K562 (cell line): ENCODE data around the gene SETMAR. TPM values are rescaled to one million over a fixed set of nuclear protein-coding genes. Genes with fewer than 3 reads are reported as not detected.

ENCODE experiments used
- ADNP ChIP-seq: fragments of 200-800 bp; sonication (Bioruptor generic); IDR thresholded peaks from 2 replicates; pipeline ENCODE4 v1.6.1; 2016; ENCODE audit warnings: missing genetic modification characterization, missing compliant biosample characterization
- CCAR2 ChIP-seq: fragments of 200-400 bp; formaldehyde crosslinking; IDR thresholded peaks from 2 replicates; pipeline ENCODE4 v1.6.1; 2017; ENCODE audit warnings: mild to moderate bottlenecking, low read depth, low read length
- DMBX1 ChIP-seq: fragments of 250-450 bp; sonication (Bioruptor Pico); IDR thresholded peaks from 2 replicates; pipeline ENCODE4 v1.8.0; 2022; ENCODE audit warnings: inconsistent platforms, mild to moderate bottlenecking, moderate library complexity, borderline replicate concordance
- ELF1 ChIP-seq: fragments of 200-800 bp; sonication (Bioruptor generic); IDR thresholded peaks from 2 replicates; pipeline ENCODE4 v1.6.1; 2016; ENCODE audit warnings: missing genetic modification characterization, missing compliant biosample characterization
- MECOM ChIP-seq: fragments of 250-450 bp; sonication (Bioruptor Pico); IDR thresholded peaks from 2 replicates; pipeline ENCODE4 v1.8.0; 2022; ENCODE audit warnings: inconsistent platforms
- SMC3 ChIP-seq: conservative IDR thresholded peaks from 2 replicates; pipeline ENCODE4 v1.6.1; 2011; ENCODE audit warnings: low read depth, low read length, improper control_type of control experiment; ENCODE audit not compliant: insufficient read depth
- TBL1XR1 ChIP-seq, 2 experiments: IDR thresholded peaks; 2 replicates each; pipeline ENCODE4 v1.6.1; 2012; ENCODE audit warnings: improper control_type of control experiment in 2 of 2, low read length in 2 of 2, mild to moderate bottlenecking in 1 of 2
- ZBTB1 ChIP-seq: sonication (generic); formaldehyde crosslinking; IDR thresholded peaks from 2 replicates; pipeline ENCODE4 v1.8.1; 2023; ENCODE audit warnings: missing genetic modification reagents, low read depth, mild to moderate bottlenecking, borderline replicate concordance
- ZKSCAN3 ChIP-seq: fragments of 250-450 bp; sonication (Bioruptor Pico); IDR thresholded peaks from 2 replicates; pipeline ENCODE4 v1.4.0; 2020
- ZNF41 ChIP-seq: fragments of 250-450 bp; sonication (Bioruptor Pico); conservative IDR thresholded peaks from 2 replicates; pipeline ENCODE4 v1.4.0; 2020; ENCODE audit warnings: mild to moderate bottlenecking
- ZNF431 ChIP-seq: sonication (generic); formaldehyde crosslinking; IDR thresholded peaks from 2 replicates; pipeline ENCODE4 v1.8.0; 2022; ENCODE audit warnings: mild to moderate bottlenecking, missing genetic modification reagents
- ZNF57 ChIP-seq: fragments of 450-650 bp; formaldehyde crosslinking; IDR thresholded peaks from 2 replicates; pipeline ENCODE4 v1.4.0; 2020; ENCODE audit warnings: mild to moderate bottlenecking, moderate library complexity
- ZNF583 ChIP-seq: fragments of 250-450 bp; sonication (Bioruptor Pico); IDR thresholded peaks from 2 replicates; pipeline ENCODE4 v1.4.0; 2020
- ZNF780A ChIP-seq: fragments of 250-450 bp; sonication (Bioruptor Pico); IDR thresholded peaks from 2 replicates; pipeline ENCODE4 v1.5.0; 2021; ENCODE audit warnings: mild to moderate bottlenecking
- polyA plus RNA-seq, 8 experiments: library from polyadenylated mRNA; depleted of rRNA in 4 of 8; stranded (reverse) in 5 of 8; unstranded in 3 of 8; fragments of >200 nt; fragmentation: Nextera tagmentation in 2 of 8; fragmentation: Illumina TruSeq in 1 of 8; extraction: Ambion mirVana in 2 of 8; extraction: Trizol in 1 of 8; gene quantifications; 2 replicates each; pipeline versions ENCODE4 v1.2.1 to v1.2.3, GENCODE V29; 2011 to 2014; ENCODE audit warnings: inconsistent platforms in 1 of 8, missing spikeins in 1 of 8
- total RNA-seq, 7 experiments: library from RNA; depleted of rRNA in 6 of 7; stranded (reverse); fragments of >200 nt in 6 of 7; fragmentation: Illumina TruSeq in 2 of 7; extraction: Trizol in 2 of 7; gene quantifications; 2 replicates each; pipeline versions ENCODE4 v1.2.1 to v1.2.3, GENCODE V29; 2011 to 2021; ENCODE audit warnings: low replicate concordance in 1 of 7
- TF ChIP-seq, protein P1 (sequence below), 2 experiments: fragments of 450-650 bp; conservative IDR thresholded peaks; 2 replicates each; pipeline ENCODE4 v1.6.1; 2017; ENCODE audit warnings: mild to moderate bottlenecking in 2 of 2, moderate library complexity in 2 of 2
- TF ChIP-seq, protein P2 (sequence below): fragments of 450-650 bp; IDR thresholded peaks from 2 replicates; pipeline ENCODE4 v1.6.1; 2017; ENCODE audit warnings: antibody characterized with exemption
- TF ChIP-seq, protein P3 (sequence below): fragments of 450-650 bp; IDR thresholded peaks from 2 replicates; pipeline ENCODE4 v1.6.1; 2016; ENCODE audit warnings: mild to moderate bottlenecking
- TF ChIP-seq, protein P4 (sequence below), 2 experiments: fragments of 450-650 bp in 1 of 2; IDR thresholded peaks; 2 replicates each; pipeline ENCODE4 v1.6.1; 2011 to 2017; ENCODE audit warnings: low read depth in 2 of 2, antibody characterized with exemption in 1 of 2, borderline replicate concordance in 1 of 2, low read length in 1 of 2, mild to moderate bottlenecking in 1 of 2, mixed read lengths in 1 of 2; ENCODE audit not compliant: control insufficient read depth in 1 of 2

Gene SETMAR
- total and polyA plus RNA-seq, 9 of the 15 experiments (the other 6 are each of a cell fraction or from before 2014, with no cell fraction given): 5.5 to 25.1 (median 18.2) TPM

DNA sequence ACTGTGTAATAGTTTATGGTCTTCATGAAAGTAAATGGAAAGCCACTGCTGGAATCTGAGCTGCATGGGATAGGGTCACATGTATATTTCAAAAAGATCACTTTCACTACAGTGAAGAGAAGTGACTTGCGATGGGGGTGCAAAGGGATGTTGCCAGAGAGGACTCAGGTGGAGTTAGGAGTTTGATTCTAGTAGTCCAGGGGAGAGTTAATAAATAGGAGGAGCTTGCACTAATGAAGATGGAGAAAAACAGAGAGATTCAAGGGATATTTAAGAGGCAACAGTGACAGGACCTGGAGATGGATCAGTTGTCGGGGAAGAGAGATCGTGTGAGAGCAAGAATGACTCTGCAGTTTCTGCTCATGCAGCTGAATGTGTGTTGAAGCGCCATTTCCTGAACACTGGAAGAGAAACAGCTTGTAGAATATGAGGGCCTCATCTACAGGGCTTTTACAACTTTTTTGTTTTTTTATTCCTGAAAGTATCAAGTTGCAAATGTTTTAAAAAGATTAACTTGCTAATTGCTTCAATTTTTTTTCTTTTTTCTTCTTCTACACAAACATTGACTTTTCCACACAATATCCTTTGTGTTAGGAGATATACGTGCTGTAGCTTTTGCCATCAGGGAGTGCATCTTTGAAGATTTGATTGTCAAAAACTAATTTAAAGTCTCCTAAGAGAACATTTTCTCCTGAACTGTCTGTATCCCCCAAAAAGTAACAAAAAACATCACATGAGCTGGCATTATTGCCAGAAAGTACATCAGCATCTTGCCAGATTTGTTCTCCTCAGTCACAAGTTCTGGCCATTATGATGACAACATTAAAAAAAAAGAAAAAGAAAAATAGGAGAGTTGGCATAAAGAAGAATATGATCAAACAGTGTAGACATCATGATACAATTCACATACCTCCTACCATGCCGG, 37.5 kb downstream of the SETMAR start (continued):
- TF ChIP-seq ZNF780A (CRISPR knock-in tag) (no peak), MECOM (CRISPR knock-in tag) (no peak), ELF1 (tag) (no peak), TBL1XR1 (IDR thresholded peaks at IDR 0.05; ENCODE audit: low read length in 2 of 2) (0 out of 4 replicates have a peak, but pooled peaks of 1 of the 2 experiments have one; percentile 26), SMC3 (no peak), DMBX1 (no peak), CCAR2 (no peak), ZKSCAN3 (CRISPR knock-in tag) (no peak), ZBTB1 (CRISPR knock-in tag) (no peak), ZNF583 (CRISPR knock-in tag) (no peak), ADNP (no peak), ZNF41 (no peak), ZNF57 (CRISPR knock-in tag) (no peak), ZNF431 (CRISPR knock-in tag) (no peak)
- TF ChIP-seq, protein P1, sequence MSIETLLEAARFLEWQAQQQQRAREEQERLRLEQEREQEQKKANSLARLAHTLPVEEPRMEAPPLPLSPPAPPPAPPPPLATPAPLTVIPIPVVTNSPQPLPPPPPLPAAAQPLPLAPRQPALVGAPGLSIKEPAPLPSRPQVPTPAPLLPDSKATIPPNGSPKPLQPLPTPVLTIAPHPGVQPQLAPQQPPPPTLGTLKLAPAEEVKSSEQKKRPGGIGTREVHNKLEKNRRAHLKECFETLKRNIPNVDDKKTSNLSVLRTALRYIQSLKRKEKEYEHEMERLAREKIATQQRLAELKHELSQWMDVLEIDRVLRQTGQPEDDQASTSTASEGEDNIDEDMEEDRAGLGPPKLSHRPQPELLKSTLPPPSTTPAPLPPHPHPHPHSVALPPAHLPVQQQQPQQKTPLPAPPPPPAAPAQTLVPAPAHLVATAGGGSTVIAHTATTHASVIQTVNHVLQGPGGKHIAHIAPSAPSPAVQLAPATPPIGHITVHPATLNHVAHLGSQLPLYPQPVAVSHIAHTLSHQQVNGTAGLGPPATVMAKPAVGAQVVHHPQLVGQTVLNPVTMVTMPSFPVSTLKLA (conservative IDR thresholded peaks at IDR 0.05): no peak
- TF ChIP-seq, protein P2, sequence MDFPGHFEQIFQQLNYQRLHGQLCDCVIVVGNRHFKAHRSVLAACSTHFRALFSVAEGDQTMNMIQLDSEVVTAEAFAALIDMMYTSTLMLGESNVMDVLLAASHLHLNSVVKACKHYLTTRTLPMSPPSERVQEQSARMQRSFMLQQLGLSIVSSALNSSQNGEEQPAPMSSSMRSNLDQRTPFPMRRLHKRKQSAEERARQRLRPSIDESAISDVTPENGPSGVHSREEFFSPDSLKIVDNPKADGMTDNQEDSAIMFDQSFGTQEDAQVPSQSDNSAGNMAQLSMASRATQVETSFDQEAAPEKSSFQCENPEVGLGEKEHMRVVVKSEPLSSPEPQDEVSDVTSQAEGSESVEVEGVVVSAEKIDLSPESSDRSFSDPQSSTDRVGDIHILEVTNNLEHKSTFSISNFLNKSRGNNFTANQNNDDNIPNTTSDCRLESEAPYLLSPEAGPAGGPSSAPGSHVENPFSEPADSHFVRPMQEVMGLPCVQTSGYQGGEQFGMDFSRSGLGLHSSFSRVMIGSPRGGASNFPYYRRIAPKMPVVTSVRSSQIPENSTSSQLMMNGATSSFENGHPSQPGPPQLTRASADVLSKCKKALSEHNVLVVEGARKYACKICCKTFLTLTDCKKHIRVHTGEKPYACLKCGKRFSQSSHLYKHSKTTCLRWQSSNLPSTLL: peak; percentile 43; the same call in 1 of the 2 replicates
- TF ChIP-seq, protein P3, sequence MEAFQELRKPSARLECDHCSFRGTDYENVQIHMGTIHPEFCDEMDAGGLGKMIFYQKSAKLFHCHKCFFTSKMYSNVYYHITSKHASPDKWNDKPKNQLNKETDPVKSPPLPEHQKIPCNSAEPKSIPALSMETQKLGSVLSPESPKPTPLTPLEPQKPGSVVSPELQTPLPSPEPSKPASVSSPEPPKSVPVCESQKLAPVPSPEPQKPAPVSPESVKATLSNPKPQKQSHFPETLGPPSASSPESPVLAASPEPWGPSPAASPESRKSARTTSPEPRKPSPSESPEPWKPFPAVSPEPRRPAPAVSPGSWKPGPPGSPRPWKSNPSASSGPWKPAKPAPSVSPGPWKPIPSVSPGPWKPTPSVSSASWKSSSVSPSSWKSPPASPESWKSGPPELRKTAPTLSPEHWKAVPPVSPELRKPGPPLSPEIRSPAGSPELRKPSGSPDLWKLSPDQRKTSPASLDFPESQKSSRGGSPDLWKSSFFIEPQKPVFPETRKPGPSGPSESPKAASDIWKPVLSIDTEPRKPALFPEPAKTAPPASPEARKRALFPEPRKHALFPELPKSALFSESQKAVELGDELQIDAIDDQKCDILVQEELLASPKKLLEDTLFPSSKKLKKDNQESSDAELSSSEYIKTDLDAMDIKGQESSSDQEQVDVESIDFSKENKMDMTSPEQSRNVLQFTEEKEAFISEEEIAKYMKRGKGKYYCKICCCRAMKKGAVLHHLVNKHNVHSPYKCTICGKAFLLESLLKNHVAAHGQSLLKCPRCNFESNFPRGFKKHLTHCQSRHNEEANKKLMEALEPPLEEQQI: no peak
- TF ChIP-seq, protein P4, sequence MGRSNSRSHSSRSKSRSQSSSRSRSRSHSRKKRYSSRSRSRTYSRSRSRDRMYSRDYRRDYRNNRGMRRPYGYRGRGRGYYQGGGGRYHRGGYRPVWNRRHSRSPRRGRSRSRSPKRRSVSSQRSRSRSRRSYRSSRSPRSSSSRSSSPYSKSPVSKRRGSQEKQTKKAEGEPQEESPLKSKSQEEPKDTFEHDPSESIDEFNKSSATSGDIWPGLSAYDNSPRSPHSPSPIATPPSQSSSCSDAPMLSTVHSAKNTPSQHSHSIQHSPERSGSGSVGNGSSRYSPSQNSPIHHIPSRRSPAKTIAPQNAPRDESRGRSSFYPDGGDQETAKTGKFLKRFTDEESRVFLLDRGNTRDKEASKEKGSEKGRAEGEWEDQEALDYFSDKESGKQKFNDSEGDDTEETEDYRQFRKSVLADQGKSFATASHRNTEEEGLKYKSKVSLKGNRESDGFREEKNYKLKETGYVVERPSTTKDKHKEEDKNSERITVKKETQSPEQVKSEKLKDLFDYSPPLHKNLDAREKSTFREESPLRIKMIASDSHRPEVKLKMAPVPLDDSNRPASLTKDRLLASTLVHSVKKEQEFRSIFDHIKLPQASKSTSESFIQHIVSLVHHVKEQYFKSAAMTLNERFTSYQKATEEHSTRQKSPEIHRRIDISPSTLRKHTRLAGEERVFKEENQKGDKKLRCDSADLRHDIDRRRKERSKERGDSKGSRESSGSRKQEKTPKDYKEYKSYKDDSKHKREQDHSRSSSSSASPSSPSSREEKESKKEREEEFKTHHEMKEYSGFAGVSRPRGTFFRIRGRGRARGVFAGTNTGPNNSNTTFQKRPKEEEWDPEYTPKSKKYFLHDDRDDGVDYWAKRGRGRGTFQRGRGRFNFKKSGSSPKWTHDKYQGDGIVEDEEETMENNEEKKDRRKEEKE (IDR thresholded peaks at IDR 0.05; ENCODE audit: borderline replicate concordance in 1 of 2, control insufficient read depth in 1 of 2, low read depth in 2 of 2, low read length in 1 of 2): no peak
